Measurements from ENCODE around the gene CAMKK1. TPM values are rescaled to one million over a fixed set of nuclear protein-coding genes. Genes with fewer than 3 reads are reported as not detected.

Gene CAMKK1
- polyA plus RNA-seq (2013, experiment 1 of 2; ENCODE audit: insufficient read length) = 7.4 TPM
- polyA plus RNA-seq (2013, experiment 2 of 2; ENCODE audit: insufficient read length) = 7.8 TPM

- peak; percentile 86 for DNase-seq
Observed at GRCh38 chr17:3893003-3893719, at the start of gene CAMKK1. CAMKK1 (minus strand) TSS chr17:3893053; CDS start chr17:3885687, 7,366 bp downstream.

- DNase-seq = no peak
Observed at GRCh38 chr17:3940965-3941698, 48.3 kb upstream of the CAMKK1 start.

GRCh38 chr17:3937359-3937758 lies 44.5 kb upstream of the CAMKK1 start:
- no peak for DNase-seq

GRCh38 chr17:3935825-3936355 lies 43.0 kb upstream of the CAMKK1 start:
- DNase-seq = peak; percentile 29

- peak; percentile 63 for DNase-seq
Observed at GRCh38 chr17:3935140-3935542, 42.3 kb upstream of the CAMKK1 start.

- DNase-seq = no peak
Observed at GRCh38 chr17:3929764-3930163, 36.9 kb upstream of the CAMKK1 start.

GRCh38 chr17:3929181-3929580 lies 36.3 kb upstream of the CAMKK1 start:
- DNase-seq = no peak

GRCh38 chr17:3928406-3928805 lies 35.6 kb upstream of the CAMKK1 start:
- DNase-seq = no peak

GRCh38 chr17:3927628-3928340 lies 34.9 kb upstream of the CAMKK1 start:
- DNase-seq = no peak

GRCh38 chr17:3926860-3927627 lies 34.2 kb upstream of the CAMKK1 start:
- DNase-seq = no peak

GRCh38 chr17:3925684-3926485 lies 33.0 kb upstream of the CAMKK1 start:
- DNase-seq = no peak

- DNase-seq = no peak
Observed at GRCh38 chr17:3924512-3925350, 31.9 kb upstream of the CAMKK1 start.

- DNase-seq = no peak
Observed at GRCh38 chr17:3923466-3924190, 30.8 kb upstream of the CAMKK1 start.

- DNase-seq = no peak
Observed at GRCh38 chr17:3922765-3923164, 29.9 kb upstream of the CAMKK1 start.

- DNase-seq = no peak
Observed at GRCh38 chr17:3921502-3922319, 28.9 kb upstream of the CAMKK1 start.

- DNase-seq = no peak
Observed at GRCh38 chr17:3921006-3921405, 28.2 kb upstream of the CAMKK1 start.

- DNase-seq = no peak
Observed at GRCh38 chr17:3919123-3919624, 26.3 kb upstream of the CAMKK1 start.

- no peak for DNase-seq
Observed at GRCh38 chr17:3918372-3919122, 25.7 kb upstream of the CAMKK1 start.
